HepG2 (cell line): Measurements from ENCODE around the gene DDR1. TPM values are rescaled to one million over a fixed set of nuclear protein-coding genes. Genes with fewer than 3 reads are reported as not detected.

Source experiments
- ATF4 ChIP-seq, 2 experiments: fragments of 450-650 bp in 1 of 2; sonication (generic) in 1 of 2; formaldehyde crosslinking; IDR thresholded peaks; 2 replicates each; pipeline versions ENCODE4 v1.5.0 to v1.8.0; 2020 to 2022; ENCODE audit warnings: mild to moderate bottlenecking in 1 of 2, missing genetic modification reagents in 1 of 2
- BCLAF1 ChIP-seq: fragments of 450-650 bp; IDR thresholded peaks from 2 replicates; pipeline ENCODE4 v1.6.1; 2017; ENCODE audit warnings: mild to moderate bottlenecking
- MED8 ChIP-seq: sonication (generic); formaldehyde crosslinking; IDR thresholded peaks from 2 replicates; pipeline ENCODE4 v1.8.1; 2023; ENCODE audit warnings: mild to moderate bottlenecking, missing genetic modification reagents; ENCODE audit not compliant: insufficient replicate concordance
- MYPOP ChIP-seq: sonication (generic); formaldehyde crosslinking; IDR thresholded peaks from 2 replicates; pipeline ENCODE4 v1.8.1; 2023; ENCODE audit warnings: mild to moderate bottlenecking, moderate library complexity, missing genetic modification reagents
- NCOA1 ChIP-seq: sonication (generic); formaldehyde crosslinking; IDR thresholded peaks from 2 replicates; pipeline ENCODE4 v1.9.0; 2021; ENCODE audit warnings: missing genetic modification reagents
- PRDM10 ChIP-seq: sonication (generic); formaldehyde crosslinking; IDR thresholded peaks from 2 replicates; pipeline ENCODE4 v1.4.0; 2020; ENCODE audit warnings: low read depth, missing genetic modification reagents
- SRF ChIP-seq: IDR thresholded peaks from 2 replicates; pipeline ENCODE4 v1.6.1; 2011; ENCODE audit warnings: mild to moderate bottlenecking, low read depth, low read length, moderate library complexity
- YEATS4 ChIP-seq: sonication (generic); formaldehyde crosslinking; IDR thresholded peaks from 2 replicates; pipeline ENCODE4 v1.4.0; 2020; ENCODE audit warnings: missing genetic modification reagents, borderline replicate concordance
- ZBED4 ChIP-seq: sonication (generic); formaldehyde crosslinking; IDR thresholded peaks from 2 replicates; pipeline ENCODE4 v1.4.0; 2020; ENCODE audit warnings: missing genetic modification reagents, borderline replicate concordance
- ZBTB3 ChIP-seq: sonication (generic); formaldehyde crosslinking; IDR thresholded peaks from 2 replicates; pipeline ENCODE4 v1.4.0; 2020; ENCODE audit warnings: low read depth, mild to moderate bottlenecking, moderate library complexity, missing genetic modification reagents, borderline replicate concordance
- ZNF12 ChIP-seq: sonication (generic); formaldehyde crosslinking; IDR thresholded peaks from 2 replicates; pipeline ENCODE4 v1.5.0; 2020; ENCODE audit warnings: missing genetic modification reagents
- polyA plus RNA-seq, 8 experiments: library from polyadenylated mRNA; depleted of rRNA in 3 of 8; stranded (reverse) in 7 of 8; unstranded in 1 of 8; fragments of >200 nt; fragmentation: Illumina TruSeq in 4 of 8; extraction: Trizol in 4 of 8; gene quantifications; 2 replicates each; pipeline versions ENCODE4 v1.2.1 to v1.2.3, GENCODE V29; 2011 to 2016; ENCODE audit warnings: low read depth in 4 of 8, missing spikeins in 1 of 8, mixed read lengths in 1 of 8; ENCODE audit not compliant: insufficient read depth in 1 of 8
- total RNA-seq, 5 experiments: library from RNA; depleted of rRNA; stranded (reverse); fragments of >200 nt; fragmentation: Illumina TruSeq; extraction: Trizol; gene quantifications; 2 replicates each; pipeline ENCODE4 v1.2.3, GENCODE V29; 2016; ENCODE audit warnings: low read depth in 1 of 5
- TF ChIP-seq, protein P1 (sequence below): IDR thresholded peaks from 2 replicates; pipeline ENCODE4 v1.6.1; 2016; ENCODE audit warnings: missing compliant biosample characterization, missing genetic modification reagents, borderline replicate concordance
- TF ChIP-seq, protein P2 (sequence below): sonication (generic); formaldehyde crosslinking; IDR thresholded peaks from 2 replicates; pipeline ENCODE4 v1.5.0; 2020; ENCODE audit warnings: missing genetic modification reagents

Gene DDR1
- total and polyA plus RNA-seq, 2 of the 13 experiments (the other 11 are each of a cell fraction or from before 2014, with no cell fraction given), result 16.7 to 20.2 TPM

DNA sequence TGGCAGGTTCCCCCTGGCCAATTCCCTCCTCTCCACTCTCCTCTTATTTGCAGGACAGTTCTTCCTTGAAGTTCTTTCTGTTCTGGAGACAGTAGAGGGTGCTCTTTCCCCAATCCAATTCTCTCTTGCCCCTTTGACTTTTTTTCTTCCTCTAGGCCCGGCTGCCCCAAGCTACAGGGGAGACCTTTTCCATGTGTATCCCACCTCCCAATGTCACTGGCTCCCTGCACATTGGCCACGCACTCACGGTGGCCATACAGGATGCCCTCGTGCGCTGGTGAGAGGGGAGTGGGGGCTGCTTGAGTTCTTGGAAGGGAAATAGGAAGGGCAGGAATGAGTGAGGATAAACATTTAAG is 31.2 kb downstream of the DDR1 start (continued):
- TF ChIP-seq, protein P1, sequence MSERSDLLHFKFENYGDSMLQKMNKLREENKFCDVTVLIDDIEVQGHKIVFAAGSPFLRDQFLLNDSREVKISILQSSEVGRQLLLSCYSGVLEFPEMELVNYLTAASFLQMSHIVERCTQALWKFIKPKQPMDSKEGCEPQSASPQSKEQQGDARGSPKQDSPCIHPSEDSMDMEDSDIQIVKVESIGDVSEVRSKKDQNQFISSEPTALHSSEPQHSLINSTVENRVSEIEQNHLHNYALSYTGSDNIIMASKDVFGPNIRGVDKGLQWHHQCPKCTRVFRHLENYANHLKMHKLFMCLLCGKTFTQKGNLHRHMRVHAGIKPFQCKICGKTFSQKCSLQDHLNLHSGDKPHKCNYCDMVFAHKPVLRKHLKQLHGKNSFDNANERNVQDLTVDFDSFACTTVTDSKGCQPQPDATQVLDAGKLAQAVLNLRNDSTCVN (CRISPR knock-in tag), result no peak
- TF ChIP-seq MYPOP (CRISPR knock-in tag), result no peak
- no peak; the same call in 1 of the 2 replicates for TF ChIP-seq NCOA1 (CRISPR knock-in tag)
- TF ChIP-seq, protein P2, sequence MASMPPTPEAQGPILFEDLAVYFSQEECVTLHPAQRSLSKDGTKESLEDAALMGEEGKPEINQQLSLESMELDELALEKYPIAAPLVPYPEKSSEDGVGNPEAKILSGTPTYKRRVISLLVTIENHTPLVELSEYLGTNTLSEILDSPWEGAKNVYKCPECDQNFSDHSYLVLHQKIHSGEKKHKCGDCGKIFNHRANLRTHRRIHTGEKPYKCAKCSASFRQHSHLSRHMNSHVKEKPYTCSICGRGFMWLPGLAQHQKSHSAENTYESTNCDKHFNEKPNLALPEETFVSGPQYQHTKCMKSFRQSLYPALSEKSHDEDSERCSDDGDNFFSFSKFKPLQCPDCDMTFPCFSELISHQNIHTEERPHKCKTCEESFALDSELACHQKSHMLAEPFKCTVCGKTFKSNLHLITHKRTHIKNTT (CRISPR knock-in tag), result no peak
- TF ChIP-seq YEATS4, result no peak
- no peak for TF ChIP-seq MED8 (CRISPR knock-in tag)
- no peak for TF ChIP-seq SRF
- no peak for TF ChIP-seq ZBTB3
- TF ChIP-seq PRDM10, result no peak
- no peak for TF ChIP-seq ZNF12 (CRISPR knock-in tag)
- no peak for TF ChIP-seq ATF4 (CRISPR knock-in tag; IDR thresholded peaks at IDR 0.05)
- TF ChIP-seq ZBED4, result no peak
- no peak for TF ChIP-seq BCLAF1
